WTC11 (cell line): ENCODE measurements around the gene NEUROG2.

Source experiments
- CREB1 ChIP-seq: sonication (generic); formaldehyde crosslinking; IDR thresholded peaks from 2 replicates; pipeline ENCODE4 v1.8.0; 2023; ENCODE audit warnings: mild to moderate bottlenecking, missing genetic modification reagents
- CREM ChIP-seq: sonication (generic); formaldehyde crosslinking; IDR thresholded peaks from 2 replicates; pipeline ENCODE4 v1.8.1; 2022; ENCODE audit warnings: mild to moderate bottlenecking, missing genetic modification reagents, moderate library complexity
- CTCF ChIP-seq: fragments of 200-600 bp; IDR thresholded peaks from 2 replicates; pipeline ENCODE4 v1.8.0; 2022; ENCODE audit warnings: antibody characterized with exemption
- E2F4 ChIP-seq: sonication (generic); formaldehyde crosslinking; IDR thresholded peaks from 2 replicates; pipeline ENCODE4 v1.8.1; 2022; ENCODE audit warnings: low read depth, mild to moderate bottlenecking, moderate library complexity, missing genetic modification reagents, borderline replicate concordance
- ESRRA ChIP-seq: sonication (generic); formaldehyde crosslinking; IDR thresholded peaks from 2 replicates; pipeline ENCODE4 v1.8.1; 2022; ENCODE audit warnings: mild to moderate bottlenecking, missing genetic modification reagents, borderline replicate concordance
- FOXP1 ChIP-seq: sonication (generic); formaldehyde crosslinking; IDR thresholded peaks from 2 replicates; pipeline ENCODE4 v1.8.0; 2022; ENCODE audit warnings: missing genetic modification reagents, mild to moderate bottlenecking, moderate library complexity, borderline replicate concordance
- KAT7 ChIP-seq: sonication (generic); formaldehyde crosslinking; IDR thresholded peaks from 2 replicates; pipeline ENCODE4 v1.8.1; 2023; ENCODE audit warnings: missing genetic modification reagents, mild to moderate bottlenecking, borderline replicate concordance
- NR2C2 ChIP-seq: sonication (generic); formaldehyde crosslinking; IDR thresholded peaks from 2 replicates; pipeline ENCODE4 v1.8.0; 2022; ENCODE audit warnings: mild to moderate bottlenecking, missing genetic modification reagents
- SOX15 ChIP-seq: fragments of 250-450 bp; sonication (Bioruptor Pico); IDR thresholded peaks from 2 replicates; pipeline ENCODE4 v1.9.0; 2021; ENCODE audit warnings: mild to moderate bottlenecking
- ZNF121 ChIP-seq: sonication (generic); formaldehyde crosslinking; IDR thresholded peaks from 2 replicates; pipeline ENCODE4 v1.8.0; 2023; ENCODE audit warnings: missing genetic modification reagents
- ZNF281 ChIP-seq: sonication (generic); formaldehyde crosslinking; IDR thresholded peaks from 2 replicates; pipeline ENCODE4 v1.8.0; 2023; ENCODE audit warnings: mild to moderate bottlenecking, missing genetic modification reagents
- TF ChIP-seq, protein P1 (sequence below): sonication (generic); formaldehyde crosslinking; IDR thresholded peaks from 2 replicates; pipeline ENCODE4 v1.8.0; 2022; ENCODE audit warnings: mild to moderate bottlenecking, missing genetic modification reagents
- TF ChIP-seq, protein P2 (sequence below): sonication (generic); formaldehyde crosslinking; IDR thresholded peaks from 2 replicates; pipeline ENCODE4 v1.8.1; 2023; ENCODE audit warnings: mild to moderate bottlenecking, missing genetic modification reagents

- no peak for TF ChIP-seq CTCF
- TF ChIP-seq E2F4, result no peak
- no peak for TF ChIP-seq ESRRA (CRISPR knock-in tag)
- TF ChIP-seq KAT7 (CRISPR knock-in tag), result no peak
- TF ChIP-seq NR2C2 (CRISPR knock-in tag), result no peak
- TF ChIP-seq CREM (CRISPR knock-in tag), result no peak
- TF ChIP-seq CREB1 (CRISPR knock-in tag), result no peak
- TF ChIP-seq, protein P1, sequence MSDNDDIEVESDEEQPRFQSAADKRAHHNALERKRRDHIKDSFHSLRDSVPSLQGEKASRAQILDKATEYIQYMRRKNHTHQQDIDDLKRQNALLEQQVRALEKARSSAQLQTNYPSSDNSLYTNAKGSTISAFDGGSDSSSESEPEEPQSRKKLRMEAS, result no peak
- TF ChIP-seq ZNF121, result no peak
- TF ChIP-seq, protein P2, sequence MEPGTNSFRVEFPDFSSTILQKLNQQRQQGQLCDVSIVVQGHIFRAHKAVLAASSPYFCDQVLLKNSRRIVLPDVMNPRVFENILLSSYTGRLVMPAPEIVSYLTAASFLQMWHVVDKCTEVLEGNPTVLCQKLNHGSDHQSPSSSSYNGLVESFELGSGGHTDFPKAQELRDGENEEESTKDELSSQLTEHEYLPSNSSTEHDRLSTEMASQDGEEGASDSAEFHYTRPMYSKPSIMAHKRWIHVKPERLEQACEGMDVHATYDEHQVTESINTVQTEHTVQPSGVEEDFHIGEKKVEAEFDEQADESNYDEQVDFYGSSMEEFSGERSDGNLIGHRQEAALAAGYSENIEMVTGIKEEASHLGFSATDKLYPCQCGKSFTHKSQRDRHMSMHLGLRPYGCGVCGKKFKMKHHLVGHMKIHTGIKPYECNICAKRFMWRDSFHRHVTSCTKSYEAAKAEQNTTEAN, result no peak
- TF ChIP-seq FOXP1, result no peak
- no peak for TF ChIP-seq ZNF281 (CRISPR knock-in tag)
- no peak for TF ChIP-seq SOX15
These were observed 46.4 kb upstream of the NEUROG2 start for GRCh38 chr4:112562254-112562879.
